Spinal cord (tissue), 10 donors: Measurements from ENCODE around the gene EIF3B. TPM values are rescaled to one million over a fixed set of nuclear protein-coding genes. Genes with fewer than 3 reads are reported as not detected.
"Not testable (repeated sequence)": the region's sequence is repeated elsewhere in the genome, so short reads cannot be mapped to it uniquely, and the experiment has no call there.

Experiments used
- DNase-seq, 6 donors: peaks; one replicate each; pipeline versions ENCODE4 v3.0.0 to v3.0.0-alpha.2; 2013 to 2015; ENCODE audit warnings: low spot score in 6 of 6, low read depth in 4 of 6
- H3K27ac ChIP-seq: one replicate; pipeline ENCODE4 v1.5.1; 2013; ENCODE audit warnings: low read depth, low read length, control low read depth
- H3K27me3 ChIP-seq: one replicate; pipeline ENCODE4 v1.6.1; 2013; ENCODE audit warnings: low read length; ENCODE audit not compliant: control insufficient read depth, insufficient read depth
- H3K36me3 ChIP-seq: one replicate; pipeline ENCODE4 v1.6.1; 2013; ENCODE audit warnings: low read length; ENCODE audit not compliant: control insufficient read depth, insufficient read depth
- H3K4me1 ChIP-seq: one replicate; pipeline ENCODE4 v1.6.1; 2013; ENCODE audit warnings: low read length; ENCODE audit not compliant: control insufficient read depth, insufficient read depth
- H3K4me3 ChIP-seq: one replicate; pipeline ENCODE4 v1.5.1; 2013; ENCODE audit warnings: low read depth, low read length, control low read depth
- H3K9me3 ChIP-seq: one replicate; pipeline ENCODE4 v1.6.1; 2013; ENCODE audit warnings: low read length; ENCODE audit not compliant: control insufficient read depth, insufficient read depth
- WGBS: methylation state at CpG from one replicate; pipeline ENCODE4 v1.1.5; 2013; ENCODE audit warnings: missing lambda C conversion rate; ENCODE audit not compliant: insufficient coverage; 5-methylcytosine and 5-hydroxymethylcytosine counted together
- long read RNA-seq, 4 donors: transcript quantifications; one replicate each; lab custom pipeline, GENCODE V29; 2026
- polyA plus RNA-seq, 2 donors: library from polyadenylated mRNA; unstranded; fragments of 120-200 nt; gene quantifications; one replicate each; pipeline ENCODE4 v1.2.1, GENCODE V29; 2013; ENCODE audit not compliant: insufficient read length in 2 of 2
- total RNA-seq, 2 donors: library from RNA; depleted of rRNA in 1 of 2; stranded (reverse); fragments of 120-200 nt in 1 of 2; fragments of >200 nt in 1 of 2; gene quantifications; one replicate each; pipeline versions ENCODE4 v1.2.3 to v1.2.4, GENCODE V29; 2013 to 2014
- donor health status: healthy.

EIF3B gene
- total RNA-seq (100 to 1,000 TPM in 1 of 2 donors, 10 to 100 TPM in 1; 67.9 to 102 TPM), polyA plus RNA-seq (10 to 100 TPM; 84.4 to 97.4 TPM)
- long read RNA-seq, donor 1, transcript EIF3B-202 (19 exons, 2,966 nt): major isoform, 8 of 17 reads
- long read RNA-seq, donor 1, partial matches to known transcripts: 5 of 17 reads
- long read RNA-seq, donor 1, other reads (novel, unspliced or antisense): 0 of 17 reads
- long read RNA-seq, donor 2, partial matches to known transcripts: 0 of 7 reads
- long read RNA-seq, donor 2, other reads (novel, unspliced or antisense): 0 of 7 reads
- long read RNA-seq, donor 3, partial matches to known transcripts: 0 of 10 reads
- long read RNA-seq, donor 3, other reads (novel, unspliced or antisense): 0 of 10 reads
- long read RNA-seq, donor 4, transcript EIF3B-201 (19 exons, 3,055 nt): minor isoform, 7 of 19 reads
- long read RNA-seq, donor 4, transcript EIF3B-202 (19 exons, 2,966 nt): major isoform, 10 of 19 reads
- long read RNA-seq, donor 4, partial matches to known transcripts: 0 of 19 reads
- long read RNA-seq, donor 4, other reads (novel, unspliced or antisense): 0 of 19 reads

- peak within 1 kb of the TSS; percentile 92 for H3K4me3 ChIP-seq
- peak within 1 kb of the TSS; percentile 100 for H3K27ac ChIP-seq
- peaks cover 33% of the 10 kb centered on the region for H3K4me1 ChIP-seq
- no peaks in the 10 kb centered on the region for H3K27me3 ChIP-seq
- no peaks in the 10 kb centered on the region for H3K9me3 ChIP-seq
- H3K36me3 ChIP-seq: peaks cover 17% of the 10 kb centered on the region
- peak; percentile 90 to 100 (median 94) for DNase-seq
- under 1% methylated on average over 46 of the region's 55 CpGs for WGBS
These were observed at the start of gene EIF3B for GRCh38 chr7:2354186-2354938. Gene EIF3B (plus strand): TSS chr7:2354827. CDS start chr7:2354922, 95 bp downstream.

- not testable (repeated sequence) for H3K4me1 ChIP-seq, H3K36me3 ChIP-seq, H3K9me3 ChIP-seq, H3K4me3 ChIP-seq, H3K27me3 ChIP-seq, DNase-seq, H3K27ac ChIP-seq
- no CpG with 5 or more reads among the region's 6 CpGs for WGBS
These were observed 49.4 kb upstream of the EIF3B start for GRCh38 chr7:2305258-2305657.

GRCh38 chr7:2306688-2307087, 47.9 kb upstream of the EIF3B start:
- H3K36me3 ChIP-seq: no peaks in the 10 kb centered on the region
- no peak for DNase-seq
- no peaks in the 10 kb centered on the region for H3K27me3 ChIP-seq
- no peak overlapping the region for H3K4me3 ChIP-seq
- no peaks in the 10 kb centered on the region for H3K4me1 ChIP-seq
- no CpG with 5 or more reads among the region's 6 CpGs for WGBS
- no peak overlapping the region for H3K27ac ChIP-seq
- H3K9me3 ChIP-seq: no peaks in the 10 kb centered on the region

- Histone ChIP-seq H3K27ac (no peak overlapping the region), H3K27me3 (no peaks in the 10 kb centered on the region), H3K4me3 (no peak overlapping the region), H3K9me3 (no peaks in the 10 kb centered on the region), H3K4me1 (no peaks in the 10 kb centered on the region), H3K36me3 (no peaks in the 10 kb centered on the region)
- 77% methylated on average over 4 of the region's 7 CpGs for WGBS
- DNase-seq: no peak
These were observed 46.9 kb upstream of the EIF3B start for GRCh38 chr7:2307690-2308107.

- Histone ChIP-seq H3K4me3 (no peak overlapping the region), H3K9me3 (no peaks in the 10 kb centered on the region), H3K4me1 (peaks cover 13% of the 10 kb centered on the region), H3K36me3 (no peaks in the 10 kb centered on the region), H3K27ac (no peak overlapping the region), H3K27me3 (no peaks in the 10 kb centered on the region)
- no peak for DNase-seq
- WGBS: 63% methylated on average over 20 of the region's 20 CpGs
These were observed 44.7 kb upstream of the EIF3B start for GRCh38 chr7:2309889-2310331.

GRCh38 chr7:2312267-2312929, 42.2 kb upstream of the EIF3B start:
- 93% methylated on average over 14 of the region's 17 CpGs for WGBS
- Histone ChIP-seq H3K36me3 (no peaks in the 10 kb centered on the region), H3K4me3 (no peak overlapping the region), H3K9me3 (no peaks in the 10 kb centered on the region), H3K27me3 (no peaks in the 10 kb centered on the region), H3K4me1 (peaks cover 13% of the 10 kb centered on the region), H3K27ac (no peak overlapping the region)
- DNase-seq: no peak

GRCh38 chr7:2313450-2314208, 41.0 kb upstream of the EIF3B start:
- peak in 1 of 6 donors; percentile 15 for DNase-seq
- Histone ChIP-seq H3K9me3 (no peaks in the 10 kb centered on the region), H3K36me3 (no peaks in the 10 kb centered on the region), H3K27me3 (no peaks in the 10 kb centered on the region), H3K4me1 (peaks cover 13% of the 10 kb centered on the region), H3K27ac (no peak overlapping the region), H3K4me3 (peak overlapping the region; percentile 78)
- WGBS: 17% methylated on average over 34 of the region's 42 CpGs

- H3K27me3 ChIP-seq: no peaks in the 10 kb centered on the region
- peak; percentile 46 to 94 (median 69) for DNase-seq
- H3K27ac ChIP-seq: no peak within 1 kb of the TSS
- H3K36me3 ChIP-seq: no peaks in the 10 kb centered on the region
- peaks cover 13% of the 10 kb centered on the region for H3K4me1 ChIP-seq
- H3K4me3 ChIP-seq: peak within 1 kb of the TSS; percentile 78
- no peaks in the 10 kb centered on the region for H3K9me3 ChIP-seq
- 2% methylated on average over 78 of the region's 78 CpGs for WGBS
These were observed 40.2 kb upstream of the EIF3B start, which contains the start of gene SNX8 for GRCh38 chr7:2314209-2314955. Gene SNX8 (minus strand): TSS chr7:2314441. CDS start chr7:2314421, 20 bp downstream.
